H1 (cell line): ENCODE data around the gene SCCPDH. TPM values are rescaled to one million over a fixed set of nuclear protein-coding genes. Genes with fewer than 3 reads are reported as not detected.

ENCODE experiments used
- CTCF ChIA-PET: fragments of 300-600 bp; sonication (Branson Sonifier 250); formaldehyde crosslinking; loops from one replicate; lab custom pipeline; 2021; ENCODE audit not compliant: partially characterized antibody; lab: Charles Lee
- POLR2A ChIA-PET: fragments of 300-600 bp; sonication (Branson Sonifier 250); formaldehyde crosslinking; loops from one replicate; lab custom pipeline; 2021; ENCODE audit warnings: inconsistent platforms; ENCODE audit not compliant: partially characterized antibody; lab: Charles Lee
- DNase-seq, 2 experiments: peaks; one replicate each; pipeline versions ENCODE4 v3.0.0 to v3.0.0-alpha.2; 2010 to 2022; ENCODE audit warnings: low spot score in 2 of 2, low read depth in 1 of 2, mixed read lengths in 1 of 2
- FAIRE-seq: peaks from 2 replicates; lab custom pipeline; 2011; peaks lifted over from hg19 to GRCh38; lab: Jason Lieb, UNC
- H2AFZ ChIP-seq: 2 replicates; pipeline ENCODE4 v1.8.1; 2012; ENCODE audit warnings: low read length, inconsistent platforms
- H2AK5ac ChIP-seq: 2 replicates; pipeline ENCODE4 v1.6.1; 2013; ENCODE audit warnings: low read depth, low read length
- H2BK120ac ChIP-seq: replicated peaks from 2 replicates; pipeline ENCODE3; 2013; ENCODE audit warnings: low read depth, low read length, inconsistent platforms
- H2BK12ac ChIP-seq: 2 replicates; pipeline ENCODE4 v1.6.1; 2013; ENCODE audit warnings: low read depth, low read length
- H2BK15ac ChIP-seq: 2 replicates; pipeline ENCODE4 v1.6.1; 2013; ENCODE audit warnings: low read length
- H2BK20ac ChIP-seq: 2 replicates; pipeline ENCODE4 v1.6.1; 2013; ENCODE audit warnings: low read length
- H2BK5ac ChIP-seq: 2 replicates; pipeline ENCODE4 v1.6.1; 2013; ENCODE audit warnings: low read depth, low read length
- H3K14ac ChIP-seq: 2 replicates; pipeline ENCODE4 v1.6.1; 2013; ENCODE audit warnings: inconsistent platforms; ENCODE audit not compliant: insufficient read length
- H3K18ac ChIP-seq: 2 replicates; pipeline ENCODE4 v1.6.1; 2013; ENCODE audit warnings: low read length; ENCODE audit errors: extremely low read depth
- H3K23ac ChIP-seq: 2 replicates; pipeline ENCODE4 v1.6.1; 2013; ENCODE audit warnings: inconsistent platforms; ENCODE audit not compliant: insufficient read length
- H3K23me2 ChIP-seq: 2 replicates; pipeline ENCODE4 v1.6.1; 2013; ENCODE audit warnings: low read depth, low read length
- H3K27ac ChIP-seq: 2 replicates; pipeline ENCODE4 v1.6.1; 2011; ENCODE audit warnings: low read depth, low read length, inconsistent platforms
- H3K27me3 ChIP-seq, 4 experiments: replicated peaks in 1 of 4; 1 replicate in 1 of 4; 2 replicates in 3 of 4; pipeline versions ENCODE4 v1.6.1 to v1.8.1; 2011 to 2013; ENCODE audit warnings: low read length in 3 of 4, mild to moderate bottlenecking in 3 of 4, inconsistent platforms in 2 of 4, mixed read lengths in 2 of 4, moderate library complexity in 1 of 4; ENCODE audit not compliant: control insufficient read depth in 3 of 4, insufficient read depth in 3 of 4; ENCODE audit errors: extremely low read depth in 1 of 4
- H3K36me3 ChIP-seq, 4 experiments: 2 replicates each; pipeline versions ENCODE4 v1.6.1 to v1.8.1; 2011 to 2013; ENCODE audit warnings: mild to moderate bottlenecking in 4 of 4, low read length in 3 of 4, moderate library complexity in 2 of 4, control low read depth in 1 of 4, inconsistent platforms in 1 of 4; ENCODE audit not compliant: insufficient read depth in 4 of 4, control insufficient read depth in 2 of 4
- H3K4ac ChIP-seq: replicated peaks from 2 replicates; pipeline ENCODE3; 2013; ENCODE audit warnings: low read length, low read depth, mixed read lengths, inconsistent platforms; ENCODE audit not compliant: insufficient read length
- H3K4me1 ChIP-seq, 4 experiments: replicated peaks in 1 of 4; 1 replicate in 1 of 4; 2 replicates in 3 of 4; pipeline versions ENCODE4 v1.6.1 to v1.8.1; 2011 to 2013; ENCODE audit warnings: low read length in 3 of 4, inconsistent platforms in 2 of 4, mixed read lengths in 1 of 4; ENCODE audit not compliant: insufficient read depth in 4 of 4, control insufficient read depth in 3 of 4
- H3K4me2 ChIP-seq, 2 experiments: 2 replicates each; pipeline versions ENCODE4 v1.6.1 to v1.8.1; 2011 to 2013; ENCODE audit warnings: low read depth in 2 of 2, low read length in 2 of 2, control low read depth in 1 of 2, inconsistent platforms in 1 of 2, mild to moderate bottlenecking in 1 of 2; ENCODE audit not compliant: insufficient read depth in 1 of 2
- H3K4me3 ChIP-seq, 4 experiments: fragments of 200-600, 300-600 bp in 1 of 4; sonication (generic), shearing (Covaris generic), sonication (Bioruptor Twin) in 1 of 4; 2 replicates each; pipeline versions ENCODE4 v1.5.1 to v1.8.1; 2011 to 2016; ENCODE audit warnings: low read length in 4 of 4, low read depth in 3 of 4, control low read depth in 2 of 4, inconsistent platforms in 2 of 4, mild to moderate bottlenecking in 2 of 4, mixed read lengths in 1 of 4, moderate library complexity in 1 of 4; ENCODE audit not compliant: insufficient read depth in 2 of 4; ENCODE audit errors: extremely low read depth in 1 of 4
- H3K56ac ChIP-seq: replicated peaks from 2 replicates; pipeline ENCODE3; 2013; ENCODE audit warnings: low read depth, mild to moderate bottlenecking, mixed read lengths, low read length, inconsistent platforms; ENCODE audit not compliant: insufficient read length
- H3K79me1 ChIP-seq: 2 replicates; pipeline ENCODE4 v1.6.1; 2013; ENCODE audit warnings: low read depth, low read length, control low read depth
- H3K79me2 ChIP-seq, 2 experiments: 2 replicates each; pipeline versions ENCODE4 v1.6.1 to v1.8.1; 2012 to 2013; ENCODE audit warnings: low read length in 2 of 2, mild to moderate bottlenecking in 2 of 2, inconsistent platforms in 1 of 2; ENCODE audit not compliant: insufficient read depth in 2 of 2, control insufficient read depth in 1 of 2
- H3K9ac ChIP-seq, 4 experiments: replicated peaks in 1 of 4; 1 replicate in 1 of 4; 2 replicates in 3 of 4; pipeline versions ENCODE4 v1.6.1 to v1.8.1; 2011 to 2013; ENCODE audit warnings: low read depth in 3 of 4, low read length in 3 of 4, control low read depth in 2 of 4, mild to moderate bottlenecking in 2 of 4, moderate library complexity in 2 of 4, inconsistent platforms in 1 of 4; ENCODE audit errors: extremely low read depth in 1 of 4
- H3K9me3 ChIP-seq, 2 experiments: 2 replicates each; pipeline versions ENCODE4 v1.6.1 to v1.8.1; 2012 to 2013; ENCODE audit warnings: mild to moderate bottlenecking in 2 of 2, moderate library complexity in 2 of 2, control low read depth in 1 of 2, inconsistent platforms in 1 of 2, low read depth in 1 of 2, low read length in 1 of 2, mixed read lengths in 1 of 2; ENCODE audit not compliant: insufficient read depth in 2 of 2
- H4K20me1 ChIP-seq, 2 experiments: replicated peaks in 1 of 2; 2 replicates each; pipeline versions ENCODE3 to v1.8.1; 2011 to 2013; ENCODE audit warnings: inconsistent platforms in 2 of 2, low read length in 2 of 2, mild to moderate bottlenecking in 1 of 2; ENCODE audit not compliant: insufficient read depth in 2 of 2, control insufficient read depth in 1 of 2
- H4K5ac ChIP-seq: 2 replicates; pipeline ENCODE4 v1.6.1; 2013; ENCODE audit warnings: low read length, low read depth, mixed read lengths, inconsistent platforms; ENCODE audit not compliant: insufficient read length
- H4K8ac ChIP-seq: 2 replicates; pipeline ENCODE4 v1.8.0; 2013; ENCODE audit warnings: mild to moderate bottlenecking, moderate library complexity, low read length, inconsistent platforms; ENCODE audit not compliant: insufficient read depth; ENCODE audit errors: extremely low read depth
- H4K91ac ChIP-seq: replicated peaks from 2 replicates; pipeline ENCODE3; 2013; ENCODE audit warnings: low read length, mixed read lengths, inconsistent platforms; ENCODE audit not compliant: insufficient read length
- CHD1 ChIP-seq: IDR thresholded peaks from 2 replicates; pipeline ENCODE4 v1.6.1; 2012; ENCODE audit warnings: low read depth, low read length, improper control_type of control experiment
- CHD2 ChIP-seq: IDR thresholded peaks from 2 replicates; pipeline ENCODE4 v1.6.1; 2012; ENCODE audit warnings: low read length, improper control_type of control experiment
- JUND ChIP-seq: IDR thresholded peaks from 2 replicates; pipeline ENCODE4 v1.6.1; 2011; ENCODE audit warnings: mild to moderate bottlenecking, improper control_type of control experiment, low read length
- KDM1A ChIP-seq: fragments of 200-600, 300-600 bp; sonication (generic); IDR thresholded peaks from 2 replicates; pipeline ENCODE4 v1.7.1; 2016; ENCODE audit warnings: mild to moderate bottlenecking, low read length, borderline replicate concordance
- NANOG ChIP-seq: IDR thresholded peaks from 2 replicates; pipeline ENCODE4 v1.6.1; 2011; ENCODE audit warnings: low read length, low read depth, mild to moderate bottlenecking, inconsistent platforms; ENCODE audit not compliant: insufficient read depth, poor library complexity, severe bottlenecking
- NRF1 ChIP-seq: IDR thresholded peaks from 2 replicates; pipeline ENCODE4 v1.6.1; 2011; ENCODE audit warnings: mild to moderate bottlenecking, low read depth, low read length, improper control_type of control experiment
- POLR2A ChIP-seq, 2 experiments: IDR thresholded peaks; 1 replicate in 1 of 2; 2 replicates in 1 of 2; pipeline ENCODE4 v1.6.1; 2011; ENCODE audit warnings: low read depth in 2 of 2, low read length in 2 of 2, mild to moderate bottlenecking in 2 of 2; ENCODE audit errors: control extremely low read depth in 1 of 2
- POLR2AphosphoS5 ChIP-seq: IDR thresholded peaks from 2 replicates; pipeline ENCODE4 v1.6.1; 2011; ENCODE audit warnings: low read depth, low read length
- SIX5 ChIP-seq: IDR thresholded peaks from 2 replicates; pipeline ENCODE4 v1.6.1; 2011; ENCODE audit warnings: mild to moderate bottlenecking, low read depth, low read length
- TEAD4 ChIP-seq: IDR thresholded peaks from 2 replicates; pipeline ENCODE4 v1.6.1; 2012; ENCODE audit warnings: low read depth, low read length, inconsistent platforms, mixed read lengths
- WGBS, 2 experiments: shearing (Covaris generic) in 1 of 2; methylation state at CpG; one replicate each; pipeline versions ENCODE4 v1.1.6 to v1.1.7; 2013 to 2015; ENCODE audit warnings: low lambda C conversion rate in 2 of 2, mixed read lengths in 2 of 2, inconsistent platforms in 1 of 2, low coverage in 1 of 2, missing lambda C conversion rate in 1 of 2; ENCODE audit not compliant: insufficient replicate concordance in 2 of 2, insufficient coverage in 1 of 2, insufficient read length in 1 of 2; ENCODE audit errors: extremely low coverage in 1 of 2, missing lambda C conversion rate in 1 of 2; 5-methylcytosine and 5-hydroxymethylcytosine counted together
- polyA plus RNA-seq, 7 experiments: library from polyadenylated mRNA; depleted of rRNA in 3 of 7; stranded (reverse) in 5 of 7; unstranded in 2 of 7; fragments of >200 nt in 5 of 7; fragments of 200-250 nt in 2 of 7; gene quantifications; 1 replicate in 5 of 7; 2 replicates in 1 of 7; 4 replicates in 1 of 7; pipeline versions ENCODE4 v1.2.1 to v1.2.3, GENCODE V29; 2011 to 2013; ENCODE audit warnings: missing spikeins in 2 of 7, mixed read lengths in 2 of 7
- total RNA-seq: library from RNA; stranded (reverse); fragmentation: NEBNext Ultra II Directional; extraction: Animal tissue kit (Norgen Biotek cat#: 25700); gene quantifications from 2 replicates; pipeline ENCODE4 v1.2.1, GENCODE V29; 2021

The SCCPDH gene
- total and polyA plus RNA-seq, 2 of the 8 experiments (the other 6 are each of a cell fraction or from before 2014, with no cell fraction given) = 9.5 to 17.0 TPM

DNA sequence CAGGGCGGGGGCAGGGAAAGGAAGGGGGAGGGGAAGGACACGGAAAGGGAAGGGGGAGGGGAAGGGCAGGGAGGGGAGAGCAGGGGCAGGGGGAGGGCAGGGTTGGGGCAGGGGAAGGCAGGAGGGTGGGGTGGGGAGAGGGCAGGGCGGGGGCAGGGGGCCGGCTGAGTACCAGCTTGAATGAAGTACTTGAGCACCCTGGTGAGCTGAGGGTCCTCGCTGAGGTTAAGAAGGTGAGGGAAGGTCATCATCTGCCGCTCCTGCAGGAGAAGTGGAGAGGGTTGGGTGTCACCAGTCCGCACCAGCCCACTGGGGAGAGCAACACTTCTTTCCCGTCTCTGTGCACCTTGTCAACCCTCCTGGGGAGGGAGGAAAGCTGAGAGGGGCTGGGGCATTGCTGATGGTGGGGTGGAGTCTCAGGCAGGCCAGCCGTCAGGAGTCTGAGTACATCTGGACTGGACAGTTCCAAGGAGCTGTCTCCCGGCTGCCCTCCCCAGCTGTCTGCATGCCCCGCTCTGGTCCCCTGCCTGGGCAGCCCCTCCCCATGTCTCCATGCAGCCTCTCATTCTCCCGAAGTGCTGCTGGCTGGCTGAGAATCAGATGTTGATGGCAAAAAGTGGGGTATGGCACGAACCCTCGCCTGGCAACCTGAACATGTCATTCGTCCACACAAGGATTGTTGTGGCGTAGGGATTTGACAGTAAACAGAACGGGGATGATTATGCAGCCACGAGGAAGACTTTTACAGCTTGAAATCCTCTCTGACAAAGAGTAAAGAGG lies 70.0 kb downstream of the SCCPDH start:
- H3K27me3 ChIP-seq = no peaks in the 10 kb centered on the region; a peak in 1 of 7 replicates
- H2AK5ac ChIP-seq = peak overlapping the region; percentile 8; the same call in 1 of the 2 replicates
- WGBS, 2 experiments = 74% methylated on average over 8 of the region's 18 CpGs; no CpG with 5 or more reads in 1 of the 2 experiments
- peak overlapping the region; percentile 96; the same call in 1 of the 2 replicates for H2BK20ac ChIP-seq
- no peak for DNase-seq
- H3K4ac ChIP-seq = no peak overlapping the region
- no peak for FAIRE-seq
- no peak overlapping the region for H3K56ac ChIP-seq
- no peaks in the 10 kb centered on the region for H3K36me3 ChIP-seq
- H4K91ac ChIP-seq = no peak overlapping the region
- no peak overlapping the region for H3K27ac ChIP-seq
- H3K4me1 ChIP-seq = peaks cover 5 to 38% (median 34%) of the 10 kb centered on the region in 4 experiments
- H4K20me1 ChIP-seq = no peaks in the 10 kb centered on the region
- H4K5ac ChIP-seq = no peak overlapping the region
- H3K18ac ChIP-seq = peak overlapping the region; percentile 85
- H3K23me2 ChIP-seq = 0 out of 2 replicates have a peak, but pooled peaks cover 2% of the 10 kb centered on the region
- H3K9ac ChIP-seq = no peak overlapping the region
- H2BK15ac ChIP-seq = peak overlapping the region; percentile 65; the same call in 1 of the 2 replicates
- no peak overlapping the region for H4K8ac ChIP-seq
- no peaks in the 10 kb centered on the region for H3K9me3 ChIP-seq
- peak overlapping the region; percentile 36 to 57; a peak in 3 of 4 replicates for H3K4me2 ChIP-seq
- H2BK120ac ChIP-seq = no peak overlapping the region
- H3K79me2 ChIP-seq = no peaks in the 10 kb centered on the region
- no peak overlapping the region for H2AFZ ChIP-seq
- no peak overlapping the region for H3K23ac ChIP-seq
- H3K4me3 ChIP-seq = no peak overlapping the region; a peak in 1 of 8 replicates
- TF ChIP-seq CHD2 (no peak), SIX5 (no peak), NANOG (no peak), POLR2A (IDR thresholded peaks at IDR 0.05; ENCODE audit: control extremely low read depth in 1 of 2, low read depth in 2 of 2, low read length in 2 of 2) (no peak), KDM1A (no peak), CHD1 (no peak), POLR2AphosphoS5 (no peak), NRF1 (no peak), TEAD4 (no peak), JUND (no peak)
- H3K14ac ChIP-seq = no peak overlapping the region
- POLR2A ChIA-PET = interaction anchor here (0.7 to 2.2 kb wide), 5 partner anchors 9 to 42 kb away, joined by 3 to 10 read pairs (median 4); no protein-coding TSS in a partner anchor
- CTCF ChIA-PET = interaction anchor here (0.7 to 1.7 kb wide), 2 partner anchors 15 to 18 kb away, joined by 3 read pairs; no protein-coding TSS in a partner anchor
- no peaks in the 10 kb centered on the region for H3K79me1 ChIP-seq
- H2BK5ac ChIP-seq = peak overlapping the region; percentile 55; the same call in 1 of the 2 replicates
- peak overlapping the region; percentile 62; the same call in 1 of the 2 replicates for H2BK12ac ChIP-seq
